GM18508 (cell line): ENCODE data around the gene SYNDIG1.

ENCODE experiments used
- ATAC-seq: cut with Tn5 transposase; IDR thresholded peaks from one replicate; pipeline ENCODE4 v1.9.1; 2021; ENCODE audit warnings: moderate number of reproducible peaks; ENCODE audit not compliant: insufficient read depth, unreplicated experiment

SYNDIG1 gene

GRCh38 chr20:24489631-24490260, 20.3 kb downstream of the SYNDIG1 start:
- ATAC-seq: no peak

DNA sequence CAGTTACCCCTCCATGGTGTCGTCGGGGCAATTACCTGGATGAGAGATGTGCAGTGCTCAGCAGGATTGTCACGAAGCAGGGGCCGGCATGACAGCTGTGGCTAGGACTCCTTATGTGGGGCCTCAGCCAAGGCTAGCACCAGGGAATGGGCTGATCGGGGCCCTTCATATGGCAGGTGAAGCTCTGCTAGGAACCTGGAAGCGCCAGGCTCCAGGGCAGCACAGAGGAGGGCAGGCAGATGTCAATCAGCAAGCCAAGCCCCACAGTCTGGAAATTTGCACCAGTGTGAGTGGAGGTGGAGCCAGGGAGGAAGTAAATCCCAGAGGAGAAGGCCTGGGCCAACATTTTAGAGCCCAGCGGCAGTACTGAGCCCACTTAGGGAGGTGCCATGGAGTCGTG, 21.2 kb downstream of the SYNDIG1 start:
- no peak for ATAC-seq

GRCh38 chr20:24491041-24491756, 21.8 kb downstream of the SYNDIG1 start:
- no peak for ATAC-seq

DNA sequence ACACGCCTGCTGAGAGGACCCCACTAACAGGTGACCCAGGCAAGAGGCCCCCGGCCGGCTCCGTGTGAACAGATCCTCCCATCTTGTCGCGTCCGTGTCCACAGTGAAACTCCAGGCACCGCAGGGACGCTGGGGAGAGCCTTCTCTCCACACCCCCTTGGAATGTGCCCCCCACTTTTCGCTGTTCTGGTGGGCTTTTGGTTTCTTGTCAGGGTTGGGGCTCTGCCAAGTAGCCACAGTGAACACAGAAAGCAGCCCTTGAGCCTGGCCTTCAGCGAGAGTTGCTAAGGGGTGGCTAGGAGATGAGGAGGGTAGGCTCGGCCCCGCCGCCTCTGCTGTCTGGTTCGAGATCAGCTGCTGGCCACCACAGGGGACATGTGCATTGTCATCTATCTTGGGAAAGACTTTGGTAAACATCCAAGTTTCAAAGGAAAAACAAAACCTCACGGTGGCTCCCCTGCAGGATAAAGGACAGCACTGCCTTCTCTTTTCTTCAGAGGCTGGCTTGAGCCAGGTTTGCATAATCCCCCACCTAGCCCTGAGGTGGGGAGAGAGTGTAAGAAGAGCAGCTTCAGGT, 22.7 kb downstream of the SYNDIG1 start:
- ATAC-seq: no peak

DNA sequence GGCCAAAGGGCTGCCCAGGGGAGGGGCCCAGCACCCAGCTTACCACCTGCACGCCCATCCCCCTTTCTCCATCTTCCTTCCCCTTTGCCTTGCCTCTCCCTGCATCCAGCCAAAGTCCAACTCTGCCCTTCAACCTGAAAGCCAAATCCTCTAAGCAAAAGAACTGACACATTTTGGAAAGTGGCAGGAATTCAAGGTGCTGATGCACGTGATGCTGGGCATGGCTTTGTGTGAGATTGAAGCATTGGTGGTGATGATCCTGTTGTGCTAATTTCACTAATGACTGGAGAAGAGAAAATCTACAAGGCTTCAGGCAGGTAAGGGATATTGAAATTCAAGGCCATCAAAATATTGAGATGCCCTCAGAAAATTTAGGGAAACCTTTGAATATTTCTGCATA, 23.3 kb downstream of the SYNDIG1 start:
- ATAC-seq: no peak

GRCh38 chr20:24493181-24493580, 23.8 kb downstream of the SYNDIG1 start:
- no peak for ATAC-seq

DNA sequence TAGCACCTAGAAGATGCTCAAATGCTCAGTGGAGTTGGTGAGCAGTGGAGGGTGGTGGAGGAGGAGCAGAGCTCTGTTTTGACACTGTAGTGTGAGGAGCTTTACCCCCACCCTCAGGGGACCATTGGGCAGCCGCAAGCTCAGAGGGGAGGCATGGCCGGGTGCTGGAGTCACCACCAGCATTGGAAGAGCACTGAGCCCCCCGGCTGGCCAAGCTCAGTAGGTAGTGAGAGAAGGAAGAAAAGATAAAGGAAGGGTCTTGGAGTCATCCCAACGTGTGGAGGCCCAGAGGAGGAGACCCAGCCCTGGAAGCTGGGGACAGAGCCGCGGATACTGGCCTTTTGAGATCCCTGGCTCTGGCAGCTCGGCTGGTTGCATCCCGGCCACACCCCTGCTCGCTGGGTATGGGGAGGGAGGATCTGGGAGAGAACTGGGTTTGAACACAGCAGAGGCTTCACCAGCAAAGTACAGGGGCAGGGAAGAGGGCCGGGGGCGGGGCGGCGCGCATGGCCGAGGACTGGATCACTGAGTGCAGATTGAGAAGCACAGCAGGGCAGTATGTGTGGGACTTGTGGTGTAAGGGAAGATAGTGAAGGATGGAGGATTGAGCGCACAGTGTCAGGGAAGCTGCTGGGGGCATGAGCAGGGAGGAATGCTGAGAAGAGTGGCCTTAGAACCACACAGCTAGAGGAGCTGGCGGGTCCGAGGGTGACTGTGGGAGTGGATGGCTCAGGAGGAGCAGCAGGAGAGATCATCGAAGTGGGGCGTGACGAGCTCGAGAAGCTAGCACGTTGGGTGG, 24.4 kb downstream of the SYNDIG1 start:
- ATAC-seq: no peak

DNA sequence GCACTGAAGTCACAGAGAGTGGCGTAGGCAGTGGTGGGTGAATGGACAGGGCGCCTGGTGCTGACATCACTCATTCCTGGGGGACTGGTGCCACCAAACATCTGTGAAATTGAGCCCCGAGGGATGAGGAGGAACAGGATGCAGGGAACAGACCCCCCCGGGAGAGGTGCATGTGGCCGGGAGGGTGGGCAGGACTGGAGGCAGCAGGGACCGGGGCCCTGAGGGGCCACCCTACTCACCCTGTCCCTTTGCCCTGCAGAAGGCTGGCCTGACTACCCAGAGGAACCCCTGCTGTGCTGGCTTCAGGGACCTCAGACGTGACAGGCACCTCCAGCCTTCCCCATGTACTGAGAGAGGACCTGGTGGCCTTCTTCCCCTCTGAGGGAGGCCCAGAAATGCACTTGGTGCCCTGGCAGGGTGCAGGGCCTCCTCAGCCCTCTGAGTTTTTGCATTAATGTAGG, 25.1 kb downstream of the SYNDIG1 start:
- no peak for ATAC-seq

- ATAC-seq: no peak
Measured at GRCh38 chr20:24495266-24495665, 25.8 kb downstream of the SYNDIG1 start.

GRCh38 chr20:24497851-24498250, 28.4 kb downstream of the SYNDIG1 start:
- ATAC-seq: no peak

- ATAC-seq: no peak
Measured at GRCh38 chr20:24498641-24499040, 29.2 kb downstream of the SYNDIG1 start.

- ATAC-seq: no peak
Measured at GRCh38 chr20:24499472-24499871, 30.0 kb downstream of the SYNDIG1 start.

GRCh38 chr20:24501764-24502556, 32.5 kb downstream of the SYNDIG1 start:
- no peak for ATAC-seq

GRCh38 chr20:24502661-24503060, 33.2 kb downstream of the SYNDIG1 start:
- no peak for ATAC-seq

DNA sequence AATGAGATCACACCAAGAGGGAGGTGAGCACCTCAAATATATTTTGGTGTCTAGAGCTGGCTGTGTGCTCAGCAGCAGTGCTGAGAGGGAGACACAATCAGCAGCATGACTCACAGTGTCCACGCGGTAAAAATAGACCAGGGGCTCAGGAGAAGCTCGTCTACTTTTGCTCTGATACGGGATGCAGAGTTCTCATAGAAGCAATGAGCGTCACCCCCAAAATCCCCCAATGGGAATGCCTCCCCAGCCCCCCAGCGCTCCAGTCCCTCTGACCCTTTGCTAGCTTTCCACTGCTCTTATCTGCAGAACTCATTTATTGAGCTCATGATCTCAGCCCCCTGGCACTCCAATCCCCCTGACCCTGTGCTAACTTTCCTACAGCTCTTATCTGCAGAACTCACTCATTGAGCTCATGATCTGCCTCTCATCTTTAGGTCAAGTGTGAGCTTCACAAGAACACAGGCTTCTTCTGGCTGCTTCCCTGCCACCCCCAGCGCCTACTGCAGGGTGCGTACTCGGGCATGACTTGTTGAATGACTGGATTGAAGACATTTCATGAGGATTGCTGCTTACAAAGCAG, 34.0 kb downstream of the SYNDIG1 start:
- no peak for ATAC-seq

- no peak for ATAC-seq
Measured at GRCh38 chr20:24504331-24505285, 35.2 kb downstream of the SYNDIG1 start.

DNA sequence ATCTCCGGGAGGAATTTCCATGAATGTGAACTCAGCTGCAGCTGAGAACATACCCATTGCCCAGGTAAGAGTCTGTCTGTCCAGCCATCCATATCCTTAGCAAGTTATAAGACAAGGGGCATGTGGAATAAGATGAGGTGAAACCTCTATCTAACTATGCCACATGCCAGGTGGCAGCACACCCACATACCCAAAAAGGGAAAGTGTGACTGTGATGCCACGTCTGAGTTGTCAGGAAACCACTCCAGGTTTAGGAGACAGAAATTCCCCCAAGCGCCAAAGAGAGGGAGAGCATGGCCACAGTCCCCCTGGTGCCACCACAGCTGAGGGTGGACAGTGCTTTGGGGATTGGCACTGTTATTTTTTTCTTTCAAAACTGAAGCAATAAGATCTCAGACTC, 36.7 kb downstream of the SYNDIG1 start:
- ATAC-seq: no peak

GRCh38 chr20:24506696-24507095, 37.3 kb downstream of the SYNDIG1 start:
- ATAC-seq: no peak
